ENCODE data around the gene PKD1. TPM values are rescaled to one million over a fixed set of nuclear protein-coding genes. Genes with fewer than 3 reads are reported as not detected.
A peak's percentile ranks its signal among the peaks of the same experiment; 100 is the strongest.

Gene PKD1
- total RNA-seq, 2 donors from 2014 or later, result 71.8 to 122 TPM

- Mint-ChIP-seq H3K36me3 (ENCODE audit: low read depth) (peaks cover 40% of the 10 kb centered on the region), H3K27ac (no peak overlapping the region), H3K4me3 (no peak overlapping the region), H3K9me3 (no peaks in the 10 kb centered on the region), H3K4me1 (no peaks in the 10 kb centered on the region), H3K27me3 (no peaks in the 10 kb centered on the region)
- ATAC-seq (replicated peaks), result no peak
These were observed 72.9 kb downstream of the PKD1 start for GRCh38 chr16:2062801-2063200.

GRCh38 chr16:2061526-2061925 lies 74.2 kb downstream of the PKD1 start:
- ATAC-seq (replicated peaks), result no peak
- H3K36me3 Mint-ChIP-seq (ENCODE audit: low read depth), result peaks cover 31% of the 10 kb centered on the region
- no peaks in the 10 kb centered on the region for H3K27me3 Mint-ChIP-seq
- H3K4me1 Mint-ChIP-seq, result no peaks in the 10 kb centered on the region
- no peak overlapping the region for H3K27ac Mint-ChIP-seq
- no peaks in the 10 kb centered on the region for H3K9me3 Mint-ChIP-seq
- H3K4me3 Mint-ChIP-seq, result no peak overlapping the region

- no peaks in the 10 kb centered on the region for H3K9me3 Mint-ChIP-seq
- no peaks in the 10 kb centered on the region for H3K4me1 Mint-ChIP-seq
- H3K27me3 Mint-ChIP-seq, result no peaks in the 10 kb centered on the region
- no peak for ATAC-seq (replicated peaks)
- no peak overlapping the region for H3K4me3 Mint-ChIP-seq
- H3K27ac Mint-ChIP-seq, result no peak overlapping the region
- peaks cover 27% of the 10 kb centered on the region for H3K36me3 Mint-ChIP-seq (ENCODE audit: low read depth)
These were observed 74.7 kb downstream of the PKD1 start for GRCh38 chr16:2061023-2061422.

GRCh38 chr16:2060346-2060745 lies 75.4 kb downstream of the PKD1 start:
- Mint-ChIP-seq H3K27me3 (no peaks in the 10 kb centered on the region), H3K9me3 (no peaks in the 10 kb centered on the region), H3K4me3 (no peak overlapping the region), H3K4me1 (no peaks in the 10 kb centered on the region), H3K36me3 (ENCODE audit: low read depth) (peaks cover 25% of the 10 kb centered on the region), H3K27ac (no peak overlapping the region)
- no peak for ATAC-seq (replicated peaks)

GRCh38 chr16:2058872-2059271 lies 76.8 kb downstream of the PKD1 start:
- Mint-ChIP-seq H3K9me3 (no peaks in the 10 kb centered on the region), H3K36me3 (ENCODE audit: low read depth) (peaks cover 25% of the 10 kb centered on the region), H3K4me3 (no peak overlapping the region), H3K27ac (no peak overlapping the region), H3K4me1 (no peaks in the 10 kb centered on the region), H3K27me3 (no peaks in the 10 kb centered on the region)
- no peak for ATAC-seq (replicated peaks)

GRCh38 chr16:2058420-2058819 lies 77.3 kb downstream of the PKD1 start:
- no peak for ATAC-seq (replicated peaks)
- Mint-ChIP-seq H3K27ac (peak overlapping the region; percentile 30), H3K9me3 (no peaks in the 10 kb centered on the region), H3K36me3 (ENCODE audit: low read depth) (peaks cover 21% of the 10 kb centered on the region), H3K4me3 (no peak overlapping the region), H3K27me3 (no peaks in the 10 kb centered on the region), H3K4me1 (no peaks in the 10 kb centered on the region)

- no peaks in the 10 kb centered on the region for H3K27me3 Mint-ChIP-seq
- H3K9me3 Mint-ChIP-seq, result no peaks in the 10 kb centered on the region
- ATAC-seq (replicated peaks), result no peak
- peaks cover 18% of the 10 kb centered on the region for H3K36me3 Mint-ChIP-seq (ENCODE audit: low read depth)
- H3K4me1 Mint-ChIP-seq, result no peaks in the 10 kb centered on the region
- H3K4me3 Mint-ChIP-seq, result no peak overlapping the region
- H3K27ac Mint-ChIP-seq, result no peak overlapping the region
These were observed 78.3 kb downstream of the PKD1 start for GRCh38 chr16:2057438-2057837.

GRCh38 chr16:2056681-2057407 lies 78.9 kb downstream of the PKD1 start:
- no peak overlapping the region for H3K27ac Mint-ChIP-seq
- no peaks in the 10 kb centered on the region for H3K4me1 Mint-ChIP-seq
- no peaks in the 10 kb centered on the region for H3K9me3 Mint-ChIP-seq
- H3K4me3 Mint-ChIP-seq, result no peak overlapping the region
- H3K36me3 Mint-ChIP-seq (ENCODE audit: low read depth), result peaks cover 20% of the 10 kb centered on the region
- ATAC-seq (replicated peaks), result no peak
- no peaks in the 10 kb centered on the region for H3K27me3 Mint-ChIP-seq

GRCh38 chr16:2056077-2056476 lies 79.6 kb downstream of the PKD1 start:
- H3K27ac Mint-ChIP-seq, result no peak overlapping the region
- H3K9me3 Mint-ChIP-seq, result no peaks in the 10 kb centered on the region
- no peaks in the 10 kb centered on the region for H3K4me1 Mint-ChIP-seq
- H3K27me3 Mint-ChIP-seq, result no peaks in the 10 kb centered on the region
- no peak for ATAC-seq (replicated peaks)
- no peak overlapping the region for H3K4me3 Mint-ChIP-seq
- peaks cover 28% of the 10 kb centered on the region for H3K36me3 Mint-ChIP-seq (ENCODE audit: low read depth)

GRCh38 chr16:2054543-2055245 lies 81.0 kb downstream of the PKD1 start:
- Mint-ChIP-seq H3K9me3 (no peaks in the 10 kb centered on the region), H3K27me3 (no peaks in the 10 kb centered on the region), H3K36me3 (ENCODE audit: low read depth) (peaks cover 37% of the 10 kb centered on the region), H3K4me1 (no peaks in the 10 kb centered on the region), H3K4me3 (no peak overlapping the region), H3K27ac (no peak overlapping the region)
- ATAC-seq (replicated peaks), result no peak

GRCh38 chr16:2053897-2054296 lies 81.8 kb downstream of the PKD1 start:
- Mint-ChIP-seq H3K4me1 (no peaks in the 10 kb centered on the region), H3K27me3 (no peaks in the 10 kb centered on the region), H3K4me3 (no peak overlapping the region), H3K27ac (no peak overlapping the region), H3K9me3 (no peaks in the 10 kb centered on the region), H3K36me3 (ENCODE audit: low read depth) (peaks cover 37% of the 10 kb centered on the region)
- no peak for ATAC-seq (replicated peaks)

- Mint-ChIP-seq H3K4me1 (no peaks in the 10 kb centered on the region), H3K27me3 (no peaks in the 10 kb centered on the region), H3K27ac (no peak overlapping the region), H3K9me3 (no peaks in the 10 kb centered on the region), H3K36me3 (ENCODE audit: low read depth) (peaks cover 32% of the 10 kb centered on the region), H3K4me3 (no peak overlapping the region)
- no peak for ATAC-seq (replicated peaks)
These were observed 82.5 kb downstream of the PKD1 start for GRCh38 chr16:2053211-2053610.

- H3K4me3 Mint-ChIP-seq, result peak overlapping the region; percentile 86
- H3K9me3 Mint-ChIP-seq, result no peaks in the 10 kb centered on the region
- H3K4me1 Mint-ChIP-seq, result peaks cover 4% of the 10 kb centered on the region
- no peaks in the 10 kb centered on the region for H3K27me3 Mint-ChIP-seq
- peak overlapping the region; percentile 66 for H3K27ac Mint-ChIP-seq
- ATAC-seq (replicated peaks), result peak; percentile 22
- H3K36me3 Mint-ChIP-seq (ENCODE audit: low read depth), result peaks cover 23% of the 10 kb centered on the region
These were observed 87.6 kb downstream of the PKD1 start for GRCh38 chr16:2048116-2048543.

- Mint-ChIP-seq H3K4me1 (peaks cover 4% of the 10 kb centered on the region), H3K4me3 (peak within 1 kb of the TSS; percentile 86), H3K27me3 (no peaks in the 10 kb centered on the region), H3K36me3 (ENCODE audit: low read depth) (peaks cover 23% of the 10 kb centered on the region), H3K27ac (peak within 1 kb of the TSS; percentile 66), H3K9me3 (no peaks in the 10 kb centered on the region)
- peak; percentile 100 for ATAC-seq (replicated peaks)
These were observed 88.2 kb downstream of the PKD1 start, which contains the start of the genes NTHL1 and TSC2 for GRCh38 chr16:2047330-2048115. Gene NTHL1, minus strand, starts transcription at chr16:2047834. Its CDS starts 11 bp downstream, at chr16:2047823. Gene TSC2, plus strand, starts transcription at chr16:2047985. Its CDS starts 631 bp downstream, at chr16:2048616.
